Uterus (tissue), 2 donors: Measurements from ENCODE around the gene SH2D1A.

Experiments used
- CTCF ChIP-seq, 4 experiments: fragments of 200-600 bp in 2 of 4; fragments of 450-650 bp in 2 of 4; sonication (generic) in 2 of 4; IDR thresholded peaks; one replicate each; pipeline ENCODE4 v1.5.1; 2016 to 2019; ENCODE audit warnings: antibody characterized with exemption in 4 of 4, mild to moderate bottlenecking in 2 of 4, moderate library complexity in 1 of 4
- POLR2A ChIP-seq, 2 donors: fragments of 450-650 bp; IDR thresholded peaks; one replicate each; pipeline ENCODE4 v1.6.1; 2016; ENCODE audit warnings: antibody characterized with exemption in 2 of 2, mild to moderate bottlenecking in 1 of 2, moderate library complexity in 1 of 2

- TF ChIP-seq CTCF (IDR thresholded peaks at IDR 0.05) = no peak
- no peak for TF ChIP-seq POLR2A (IDR thresholded peaks at IDR 0.05)
These were observed 32.3 kb downstream of the SH2D1A start for GRCh38 chrX:124378643-124379042.
